Measurements from ENCODE around the gene CCT5. TPM values are rescaled to one million over a fixed set of nuclear protein-coding genes. Genes with fewer than 3 reads are reported as not detected.

The CCT5 gene
- total RNA-seq, 4 donors from 2014 or later: 100 to 165 (median 142) TPM

- intact Hi-C loops (cut with DNase I): loop anchor here (5.0 kb wide), 1 partner anchor 106 kb away; no protein-coding TSS in a partner anchor
- H3K4me1 ChIP-seq: peaks cover 25 to 47% (median 39%) of the 10 kb centered on the region in 4 donors
- no peak for DNase-seq (ENCODE audit: extremely low spot score)
- H3K27ac ChIP-seq (replicated peaks in 1 of 4): peak overlapping the region; percentile 85 to 94 (median 91)
- peaks cover 5 to 25% (median 18%) of the 10 kb centered on the region in 4 donors for H3K36me3 ChIP-seq
- 1% methylated on average over 21 of the region's 21 CpGs for WGBS
- TF ChIP-seq POLR2AphosphoS5 (IDR thresholded peaks at IDR 0.05) (no peak), POLR2A (IDR thresholded peaks at IDR 0.05; ENCODE audit: low read depth) (no peak)
- H3K27me3 ChIP-seq: no peaks in the 10 kb centered on the region
- H3K9me3 ChIP-seq: no peaks in the 10 kb centered on the region
- H3K4me3 ChIP-seq: peak overlapping the region; percentile 82 to 93 (median 90)
Observed at GRCh38 chr5:10250806-10251276, 761 bp downstream of the CCT5 start.

- Histone ChIP-seq H3K4me1 (peaks cover 25 to 47% (median 39%) of the 10 kb centered on the region in 4 donors), H3K27me3 (no peaks in the 10 kb centered on the region), H3K36me3 (peaks cover 11 to 31% (median 24%) of the 10 kb centered on the region in 4 donors), H3K27ac (replicated peaks in 1 of 4) (peak overlapping the region in 1 of 4 donors; percentile 94), H3K9me3 (no peaks in the 10 kb centered on the region), H3K4me3 (peak overlapping the region; percentile 82 to 93 (median 90))
- WGBS: 62% methylated on average over 7 of the region's 7 CpGs
- no peak for TF ChIP-seq EP300 (IDR thresholded peaks at IDR 0.05)
- no peak for TF ChIP-seq POLR2A (IDR thresholded peaks at IDR 0.05; ENCODE audit: low read depth)
- no peak for TF ChIP-seq POLR2AphosphoS5 (IDR thresholded peaks at IDR 0.05)
- TF ChIP-seq CTCF (IDR thresholded peaks at IDR 0.05): no peak
- intact Hi-C loops (cut with DNase I): loop anchor here (5.0 kb wide), 1 partner anchor 106 kb away; no protein-coding TSS in a partner anchor
- no peak for DNase-seq (ENCODE audit: extremely low spot score)
Observed at GRCh38 chr5:10251405-10251804, 1.3 kb downstream of the CCT5 start.

GRCh38 chr5:10253390-10253789 is 3.3 kb downstream of the CCT5 start:
- TF ChIP-seq CTCF (IDR thresholded peaks at IDR 0.05): no peak
- TF ChIP-seq EP300 (IDR thresholded peaks at IDR 0.05): no peak
- TF ChIP-seq POLR2AphosphoS5 (IDR thresholded peaks at IDR 0.05): no peak
- no peak for TF ChIP-seq POLR2A (IDR thresholded peaks at IDR 0.05; ENCODE audit: low read depth)
- H3K4me3 ChIP-seq: no peak overlapping the region
- intact Hi-C loops (cut with DNase I): loop anchor here (5.0 kb wide), 1 partner anchor 104 kb away; no protein-coding TSS in a partner anchor
- DNase-seq (ENCODE audit: extremely low spot score): no peak
- H3K27ac ChIP-seq (replicated peaks in 1 of 4): no peak overlapping the region
- 95% methylated on average over 3 of the region's 3 CpGs for WGBS
- no peaks in the 10 kb centered on the region for H3K9me3 ChIP-seq
- H3K36me3 ChIP-seq: peaks cover 31 to 50% (median 44%) of the 10 kb centered on the region in 4 donors
- no peaks in the 10 kb centered on the region for H3K27me3 ChIP-seq
- H3K4me1 ChIP-seq: peaks cover 21 to 44% (median 38%) of the 10 kb centered on the region in 4 donors

- 66% methylated on average over 2 of the region's 2 CpGs for WGBS
Observed at GRCh38 chr5:10254686-10255085, 4.6 kb downstream of the CCT5 start.

More at GRCh38 chr5:10254686-10255085, 4.6 kb downstream of the CCT5 start:
- Histone ChIP-seq H3K27me3 (no peaks in the 10 kb centered on the region), H3K36me3 (peaks cover 43 to 63% (median 57%) of the 10 kb centered on the region in 4 donors), H3K9me3 (no peaks in the 10 kb centered on the region), H3K4me1 (peaks cover 14 to 36% (median 30%) of the 10 kb centered on the region in 4 donors), H3K27ac (replicated peaks in 1 of 4) (no peak overlapping the region), H3K4me3 (no peak overlapping the region)
- DNase-seq (ENCODE audit: extremely low spot score): peak; percentile 4
- intact Hi-C loops (cut with DNase I): loop anchor here (5.0 kb wide), 1 partner anchor 103 kb away; no protein-coding TSS in a partner anchor
- TF ChIP-seq POLR2A (IDR thresholded peaks at IDR 0.05; ENCODE audit: low read depth): no peak
- TF ChIP-seq POLR2AphosphoS5 (IDR thresholded peaks at IDR 0.05): no peak
- TF ChIP-seq CTCF (IDR thresholded peaks at IDR 0.05): no peak
- no peak for TF ChIP-seq EP300 (IDR thresholded peaks at IDR 0.05)

Measured in esophagus muscularis mucosa (tissue), 4 donors.